8988T (cell line): ENCODE data around the gene DMD.
"Not testable (repeated sequence)": the region's sequence is repeated elsewhere in the genome, so short reads cannot be mapped to it uniquely, and the experiment has no call there.

Source experiments
- DNase-seq: peaks from one replicate; pipeline ENCODE4 v3.0.0; 2011

DMD gene

DNA sequence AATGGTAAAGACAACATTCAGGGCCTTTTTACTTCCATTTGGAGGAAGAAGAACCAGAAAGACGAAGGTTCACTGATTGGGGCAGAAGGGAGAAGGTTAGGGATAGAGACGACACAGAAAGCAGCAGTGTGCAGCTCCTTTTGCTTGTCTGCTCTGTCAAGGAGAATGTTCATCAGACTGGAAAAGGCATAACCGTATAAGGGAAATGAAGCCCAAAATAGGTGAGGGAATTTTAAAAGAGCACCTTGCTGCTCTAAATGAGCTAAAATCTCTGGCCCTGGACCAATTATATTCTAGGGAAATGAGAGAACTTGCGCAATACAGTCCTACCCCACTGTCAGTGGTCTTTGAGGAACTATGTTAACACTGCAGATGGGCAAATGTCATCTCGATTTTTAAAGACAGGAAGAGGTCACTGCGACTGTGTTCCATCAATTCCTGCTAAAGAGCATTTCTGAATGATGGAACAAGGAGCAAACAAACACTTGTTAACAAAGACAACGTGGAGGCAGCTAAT is 1229.7 kb downstream of the DMD start:
- DNase-seq = no peak

DNA sequence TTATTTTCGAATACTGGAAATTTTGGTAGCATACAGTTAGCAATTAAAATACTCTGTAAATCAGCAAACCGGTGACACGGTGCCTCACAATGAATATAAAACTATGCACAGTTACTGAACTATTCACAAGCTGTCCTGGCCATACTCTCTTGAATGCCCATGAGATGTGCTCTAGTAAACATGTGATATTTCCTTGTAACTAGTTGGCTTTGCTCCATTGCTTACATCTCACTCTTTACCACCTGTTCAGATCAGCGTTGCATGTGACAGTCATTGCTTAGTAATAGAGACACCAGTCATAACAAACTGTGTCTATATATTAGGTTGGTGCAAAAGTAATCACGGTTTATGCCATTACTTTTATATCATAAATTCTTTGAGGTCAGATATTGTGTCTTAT is 1241.6 kb downstream of the DMD start:
- no peak for DNase-seq

DNA sequence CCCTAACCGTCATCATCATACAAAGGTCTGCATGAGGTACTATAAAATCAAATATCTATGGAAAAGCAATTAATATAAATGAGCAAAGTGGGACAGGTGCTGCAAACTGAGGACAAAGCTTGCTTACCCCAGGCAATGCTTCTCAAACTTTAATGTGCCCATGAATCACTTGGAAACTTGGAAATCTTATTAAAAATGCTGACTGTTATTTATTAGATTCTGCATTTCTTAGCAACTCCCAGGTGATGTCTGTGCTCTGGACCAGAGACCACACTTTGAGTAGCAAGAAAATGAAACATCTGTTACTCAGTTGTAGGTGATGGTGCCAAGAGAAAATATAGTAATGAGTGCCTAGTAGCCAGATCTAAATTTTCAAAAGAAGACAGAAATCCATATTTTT is 1249.1 kb downstream of the DMD start:
- no peak for DNase-seq

DNA sequence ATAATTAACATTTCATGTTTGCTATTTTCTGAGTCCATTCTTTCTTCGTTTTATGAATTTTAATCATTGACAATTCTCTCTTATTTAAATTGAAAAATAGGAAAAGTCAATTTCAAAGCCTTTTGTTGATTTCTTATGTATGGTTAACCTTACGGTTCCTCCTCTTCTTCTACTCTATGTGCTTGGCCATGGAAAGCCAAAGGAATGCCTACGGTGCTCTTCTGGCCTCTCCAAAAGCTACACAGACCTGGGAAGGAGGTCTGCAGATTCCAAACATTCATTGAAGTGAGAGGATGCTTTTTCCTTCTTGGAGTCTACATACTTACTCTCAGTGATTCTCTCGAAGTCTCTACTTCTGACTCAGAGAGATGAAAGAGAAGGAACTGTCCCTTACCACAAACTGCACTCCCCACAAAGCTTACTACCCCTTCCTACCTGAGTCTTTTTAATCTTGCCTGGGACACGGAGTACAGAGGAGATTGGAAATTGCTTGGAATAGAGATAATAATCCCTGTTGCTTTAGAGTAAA is 1276.4 kb downstream of the DMD start:
- no peak for DNase-seq

DNA sequence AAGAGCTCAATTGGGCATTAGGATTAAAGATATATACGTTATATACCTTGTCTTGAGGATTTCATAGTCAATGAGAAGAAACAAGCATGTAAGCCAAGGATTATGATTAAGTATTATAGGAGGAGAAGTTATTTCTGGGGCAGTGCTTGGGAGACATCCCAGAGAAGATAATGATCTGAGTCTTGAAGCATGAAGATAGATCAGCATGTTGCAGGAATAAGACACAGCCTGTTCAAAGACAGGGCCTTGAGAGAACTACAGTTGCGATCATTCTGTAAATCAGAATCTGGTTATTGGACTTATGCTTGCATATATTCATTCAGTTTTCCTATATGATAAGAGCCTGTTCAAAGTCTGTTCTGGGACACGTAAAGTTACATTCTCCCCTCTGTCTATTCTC is 1277.3 kb downstream of the DMD start:
- no peak for DNase-seq

DNA sequence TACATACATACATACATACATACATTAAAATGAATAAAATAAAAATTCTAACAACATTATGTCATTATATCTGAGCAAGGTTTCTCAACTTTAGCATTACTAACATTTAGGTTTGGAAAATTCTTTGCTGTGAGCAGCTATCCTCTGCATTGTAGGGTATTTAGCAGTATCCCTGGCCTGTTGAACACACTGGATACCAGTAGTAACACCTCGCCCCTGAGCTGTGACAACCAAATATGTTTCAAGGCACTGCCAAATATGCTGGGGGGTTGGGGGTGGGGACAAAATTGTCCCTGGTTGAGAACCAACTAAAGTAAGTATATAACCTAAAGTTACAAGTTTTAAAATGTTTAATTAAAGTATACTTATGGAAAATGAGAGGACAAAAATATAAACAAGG is 1278.6 kb downstream of the DMD start:
- no peak for DNase-seq

DNA sequence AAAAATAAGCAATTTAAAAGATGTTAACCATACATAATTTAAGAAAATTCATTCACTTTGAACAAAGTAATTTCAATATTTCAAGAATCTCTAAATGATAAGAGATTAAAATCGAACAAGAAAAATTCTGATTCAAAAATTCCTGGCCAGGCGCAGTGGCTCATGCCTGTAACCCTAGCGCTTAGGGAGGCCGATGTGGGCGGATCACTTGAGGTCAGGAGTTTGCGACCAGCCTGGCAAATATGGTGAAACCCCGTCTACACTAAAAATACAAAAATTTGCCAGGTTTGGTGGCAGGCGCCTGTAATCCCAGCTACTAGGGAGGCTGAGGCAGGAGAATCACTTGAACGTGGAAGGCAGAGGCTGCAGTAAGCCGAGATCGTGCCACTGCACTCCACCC is 1279.0 kb downstream of the DMD start:
- not testable (repeated sequence) for DNase-seq

DNA sequence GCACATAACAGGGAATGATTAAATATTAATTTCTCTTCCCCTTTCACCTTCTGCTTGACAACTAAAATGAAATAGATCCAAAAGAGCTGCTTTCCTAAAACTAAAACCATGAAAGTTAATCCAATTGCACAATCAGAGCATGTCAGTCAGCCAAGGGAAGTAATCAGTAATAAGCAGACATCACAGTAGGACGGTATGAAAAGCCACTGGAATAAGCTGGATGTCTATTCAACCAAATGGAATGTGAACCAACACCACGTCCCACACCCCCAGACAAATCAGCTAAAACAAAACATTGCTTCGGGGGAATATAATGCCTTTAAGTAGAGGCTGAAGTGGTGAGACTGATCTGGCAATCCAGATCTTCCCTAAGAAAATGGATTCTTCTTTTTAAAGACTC is 1280.1 kb downstream of the DMD start:
- DNase-seq = peak; percentile 7

DNA sequence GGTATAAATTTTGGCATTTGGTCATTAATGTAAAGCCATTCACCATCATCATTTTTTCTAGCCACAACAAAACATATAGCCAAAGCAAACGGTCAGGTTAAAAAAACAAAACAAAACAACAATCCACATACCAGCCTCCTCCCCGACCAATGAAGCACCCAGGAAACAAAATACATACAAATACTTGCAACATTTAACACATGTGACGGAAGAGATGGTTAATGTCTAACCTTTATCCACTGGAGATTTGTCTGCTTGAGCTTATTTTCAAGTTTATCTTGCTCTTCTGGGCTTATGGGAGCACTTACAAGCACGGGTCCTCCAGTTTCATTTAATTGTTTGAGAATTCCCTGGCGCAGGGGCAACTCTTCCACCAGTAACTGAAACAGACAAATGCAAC is 1282.0 kb downstream of the DMD start:
- no peak for DNase-seq

DNA sequence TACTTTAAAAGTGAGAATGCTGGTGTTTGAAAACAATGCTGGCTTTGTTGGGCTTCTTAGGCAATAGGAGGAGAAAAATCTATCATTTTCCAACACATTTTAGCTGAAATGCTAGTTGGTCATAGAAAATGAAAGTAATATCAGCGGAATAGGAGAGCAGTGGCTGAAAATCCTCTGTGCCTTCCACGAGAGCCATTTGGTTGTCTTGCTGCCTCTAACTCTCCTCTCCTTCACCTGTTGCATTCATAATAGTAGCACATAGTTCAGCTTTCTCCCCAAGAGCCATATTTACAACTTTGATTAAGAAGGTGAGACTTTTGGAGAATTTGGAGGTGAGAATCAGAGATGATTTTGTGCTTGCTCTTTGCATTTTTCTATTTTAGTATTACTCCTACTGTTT is 1290.1 kb downstream of the DMD start:
- no peak for DNase-seq

DNA sequence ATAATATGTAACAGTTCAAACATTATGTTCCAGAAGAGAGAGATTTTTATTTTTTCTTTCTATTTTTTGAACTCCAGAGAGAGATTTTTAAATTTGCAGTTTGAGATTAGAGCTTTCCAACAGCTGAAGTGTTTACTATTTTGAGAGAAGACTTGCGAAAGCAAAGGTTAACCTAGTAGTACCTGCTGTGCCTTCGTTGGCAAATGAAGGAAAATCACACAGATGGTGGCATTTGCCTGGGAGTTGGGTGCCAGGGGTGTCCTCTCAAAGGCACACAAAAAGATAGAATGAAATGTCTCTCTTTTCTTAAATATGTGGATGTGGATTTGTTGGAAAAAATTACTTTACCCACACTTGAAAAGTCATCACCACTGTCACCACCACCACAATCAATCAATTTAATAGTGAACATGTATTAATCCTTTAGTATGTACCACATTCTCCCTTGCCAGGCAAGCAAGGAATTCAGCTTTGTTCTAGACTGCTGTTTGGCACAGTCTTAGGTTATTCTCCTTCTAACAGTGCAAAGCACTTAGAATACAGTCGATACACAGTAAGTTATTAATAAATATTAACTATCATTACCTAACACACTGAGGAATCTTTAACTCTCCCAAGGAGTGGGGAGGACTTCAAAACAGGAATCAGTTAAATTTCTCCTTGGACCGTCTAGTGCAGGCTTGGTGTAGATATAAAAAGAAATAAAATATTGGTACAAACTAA is 1301.3 kb downstream of the DMD start:
- DNase-seq = no peak

DNA sequence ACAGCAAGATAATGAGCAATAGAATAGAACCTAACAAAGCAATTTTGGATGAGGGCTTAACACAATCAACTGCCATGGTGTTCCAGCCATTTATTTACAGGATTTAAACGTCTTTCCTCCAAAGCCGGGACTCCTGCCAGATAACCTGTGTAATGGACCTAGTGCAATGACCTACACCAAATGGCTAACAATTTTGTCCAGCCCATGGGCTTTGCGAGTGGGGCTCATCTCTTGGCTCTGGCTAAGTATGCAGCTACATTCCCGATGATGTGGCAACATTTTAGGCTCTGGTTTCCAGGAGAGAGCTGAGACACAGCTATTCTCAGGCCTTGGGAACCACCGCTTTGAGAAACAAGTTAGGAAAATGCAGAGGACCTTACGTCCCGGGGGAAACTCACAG is 1317.2 kb downstream of the DMD start:
- no peak for DNase-seq

DNA sequence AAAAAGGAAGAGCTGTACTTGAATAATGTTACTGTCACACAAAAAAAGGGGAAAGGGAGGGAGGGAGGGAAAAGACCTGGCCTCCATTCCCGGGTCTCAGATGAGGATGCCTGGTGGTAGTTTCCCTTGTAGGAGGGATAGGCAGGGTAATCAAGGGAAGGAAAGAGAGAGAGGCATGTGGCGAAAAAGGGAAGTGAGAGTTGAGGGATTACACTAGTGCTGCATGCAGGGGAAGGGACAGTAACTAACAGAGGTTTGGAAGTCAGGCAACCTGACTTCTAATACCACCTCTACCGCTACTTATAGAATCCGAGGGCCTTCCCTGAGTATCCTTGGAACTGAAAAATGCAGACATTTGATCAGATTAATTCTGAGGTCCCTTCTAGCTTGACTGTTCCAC is 1317.8 kb downstream of the DMD start:
- no peak for DNase-seq

DNA sequence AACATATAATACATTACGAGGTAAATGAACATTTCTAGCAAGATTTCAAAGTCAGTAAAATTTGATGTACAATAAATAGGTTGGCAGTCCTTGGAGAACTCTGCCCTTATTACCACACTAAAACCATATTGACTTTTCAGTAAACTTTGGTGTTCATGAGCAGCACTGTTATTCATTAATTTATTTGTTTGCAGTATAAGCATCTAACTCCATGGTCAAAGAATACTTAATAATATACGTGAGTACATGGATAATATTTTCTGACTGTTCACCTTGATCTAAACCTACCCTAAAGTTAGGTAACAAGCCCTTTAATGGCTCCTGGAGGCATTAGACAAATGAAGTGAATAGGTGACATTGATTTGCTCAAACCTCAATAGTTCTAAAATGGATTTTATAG is 1322.3 kb downstream of the DMD start:
- DNase-seq = no peak

DNA sequence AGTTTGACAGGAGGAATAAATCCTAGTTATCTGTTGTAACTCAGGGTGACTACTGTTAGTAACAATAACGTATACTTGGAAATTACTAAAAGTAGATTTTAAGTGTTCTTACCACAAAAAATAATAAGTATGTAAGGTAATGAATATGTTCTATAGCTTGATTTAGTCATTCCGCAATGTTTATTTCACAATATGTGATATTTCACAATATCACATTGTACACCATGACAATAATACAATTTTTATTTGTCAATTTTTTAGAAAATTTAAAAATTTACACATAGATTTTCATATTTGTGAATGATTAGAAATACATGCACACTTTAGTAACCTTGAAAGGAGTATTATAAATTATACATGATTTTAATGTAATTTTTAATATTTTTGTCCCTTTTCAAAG is 1326.8 kb downstream of the DMD start:
- DNase-seq = no peak

DNA sequence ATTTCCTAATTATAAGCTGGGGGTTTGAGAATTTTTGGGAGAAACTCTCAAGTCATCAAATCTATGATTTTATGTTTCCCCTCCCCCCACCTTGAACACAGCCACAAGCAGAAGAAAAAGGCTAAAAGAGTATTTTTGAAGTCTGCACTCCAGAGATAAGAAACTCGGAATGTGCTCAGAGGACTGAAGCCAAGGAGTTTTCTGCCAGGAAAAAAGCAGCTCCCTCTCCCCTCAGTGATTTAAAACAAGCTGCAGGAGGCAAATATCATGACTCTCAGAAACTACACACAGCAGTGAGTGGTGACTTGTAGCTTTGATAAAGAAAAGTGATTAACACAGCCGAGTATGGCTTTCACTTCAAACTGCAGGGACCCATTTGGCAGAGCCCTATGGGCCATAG is 1339.3 kb downstream of the DMD start:
- DNase-seq = no peak

DNA sequence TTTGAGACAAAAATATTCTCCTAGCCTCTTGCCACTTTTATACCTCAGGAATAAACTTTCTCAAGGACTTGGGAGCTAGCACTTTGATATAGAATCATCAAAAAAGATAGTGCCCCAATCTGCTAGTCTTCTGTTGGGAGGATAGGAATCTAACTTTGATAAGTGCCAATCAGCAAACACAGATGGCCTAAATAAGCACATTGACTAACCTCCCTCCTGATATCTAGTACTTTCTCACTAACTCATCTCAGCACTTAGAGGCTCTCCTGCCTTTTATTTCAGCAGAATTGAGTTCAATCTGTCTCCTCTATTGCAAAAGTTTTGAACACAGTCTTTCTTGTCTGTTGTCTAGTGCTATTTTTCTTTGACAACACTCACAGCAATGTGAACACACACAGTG is 1341.1 kb downstream of the DMD start:
- no peak for DNase-seq

DNA sequence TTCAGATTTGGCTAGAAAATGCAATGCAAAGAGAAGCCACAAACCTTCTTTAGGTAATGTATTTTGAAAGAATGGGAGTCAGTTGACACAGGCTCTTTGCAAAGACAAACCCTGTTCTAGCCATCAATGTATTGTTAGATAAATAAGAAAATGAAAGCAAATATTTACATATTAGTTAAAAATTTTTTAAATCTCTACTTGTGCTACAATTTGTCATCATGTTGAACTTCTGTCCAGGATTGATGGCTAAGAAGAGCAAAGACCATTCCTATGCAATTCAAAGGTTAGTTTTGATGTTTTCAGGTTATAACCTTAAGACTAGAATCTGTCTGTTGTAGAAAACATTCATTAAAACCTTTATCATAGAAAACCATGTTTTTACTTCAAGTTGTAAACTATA is 1350.7 kb downstream of the DMD start:
- DNase-seq = no peak

DNA sequence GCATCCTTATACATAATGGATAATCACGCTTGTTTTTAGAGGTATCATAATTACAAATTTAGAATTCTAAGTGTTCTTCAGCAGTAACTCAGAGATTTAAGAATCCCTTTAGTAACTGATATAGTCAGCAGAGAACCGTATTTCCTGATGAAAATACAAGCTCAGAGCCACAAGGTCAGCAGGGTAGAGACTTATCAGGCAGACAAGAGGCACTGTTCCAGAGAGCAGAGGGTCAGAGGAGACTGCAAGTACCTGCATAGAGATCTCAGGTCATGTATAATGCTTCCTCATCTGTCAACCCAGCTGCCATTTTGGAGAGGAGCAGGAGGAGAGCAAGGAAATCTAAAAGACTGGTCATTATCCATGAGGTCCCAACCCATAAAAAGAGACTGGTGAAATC is 1352.4 kb downstream of the DMD start:
- no peak for DNase-seq

DNA sequence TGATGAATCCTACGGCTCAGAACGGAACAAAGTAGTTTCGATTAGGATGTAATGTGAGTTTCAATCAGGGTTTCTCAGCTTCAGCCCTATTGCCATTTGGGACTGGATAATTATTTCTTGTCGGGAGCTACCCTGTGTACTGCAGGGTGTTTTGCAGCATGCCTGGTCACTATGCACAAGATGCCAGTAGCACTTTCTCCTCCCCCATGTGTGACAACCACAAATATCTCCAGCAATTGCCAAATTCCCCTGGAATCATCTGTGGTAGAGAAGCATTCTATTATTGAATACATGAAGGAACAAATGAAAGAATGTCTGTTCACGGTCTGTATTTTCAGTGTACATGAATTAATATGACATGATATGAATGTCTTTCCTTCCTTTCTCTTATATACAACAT is 1356.6 kb downstream of the DMD start:
- no peak for DNase-seq

DNA sequence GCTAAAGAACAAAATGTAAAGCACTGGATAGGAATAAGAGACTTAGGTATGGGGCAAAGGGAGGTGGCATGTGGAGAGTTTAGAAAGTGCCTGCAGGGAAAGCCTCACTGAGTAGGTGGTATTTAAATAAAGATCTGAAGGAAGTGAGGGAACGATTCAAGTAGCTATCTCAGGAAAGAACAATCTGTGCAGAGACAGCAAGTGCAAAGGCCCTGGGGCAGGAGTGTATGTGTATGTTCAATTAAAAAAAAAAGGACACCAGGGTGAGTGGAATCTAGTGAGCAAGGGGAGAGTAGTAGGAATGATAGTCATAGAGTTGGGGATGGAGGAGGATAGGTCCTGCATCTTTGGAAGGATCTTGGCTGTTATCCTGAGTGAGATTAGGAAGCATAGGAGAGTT is 1359.6 kb downstream of the DMD start:
- DNase-seq = no peak

DNA sequence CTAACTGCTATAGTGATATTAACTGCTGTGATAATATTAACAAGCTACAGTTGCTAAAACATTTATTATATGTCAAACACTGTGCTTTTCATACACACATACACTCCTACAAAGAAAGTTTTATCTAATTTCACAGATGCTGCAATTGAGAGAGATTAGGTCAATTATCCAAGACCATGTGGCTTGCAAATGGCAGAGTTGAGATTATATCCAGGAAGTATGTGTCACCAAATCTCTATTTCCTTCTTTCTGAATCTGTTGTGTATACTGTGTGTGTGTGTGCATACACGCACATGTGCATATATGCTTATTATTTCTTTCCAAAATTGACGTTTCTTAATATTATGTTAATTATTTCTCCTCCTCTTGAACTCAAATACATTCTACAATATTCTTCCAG is 1363.6 kb downstream of the DMD start:
- no peak for DNase-seq

DNA sequence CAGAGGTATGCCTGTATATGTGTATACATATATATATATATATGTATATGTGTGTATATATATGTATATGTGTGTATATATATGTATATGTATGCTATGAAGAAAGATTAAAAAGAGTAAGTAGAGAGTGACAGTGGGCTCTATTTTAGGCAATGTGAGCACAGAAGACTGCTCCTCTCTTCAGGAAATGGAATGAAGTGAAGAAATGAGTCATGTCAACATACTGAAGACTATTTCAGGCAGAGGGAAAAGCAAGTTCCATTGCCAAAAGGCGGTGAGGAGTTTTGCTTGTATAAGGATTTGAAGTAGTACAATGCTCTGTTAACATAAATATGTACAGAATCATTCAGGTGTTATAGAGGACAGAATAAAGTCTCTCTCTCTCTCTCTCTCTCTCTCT is 1366.3 kb downstream of the DMD start:
- no peak for DNase-seq

DNA sequence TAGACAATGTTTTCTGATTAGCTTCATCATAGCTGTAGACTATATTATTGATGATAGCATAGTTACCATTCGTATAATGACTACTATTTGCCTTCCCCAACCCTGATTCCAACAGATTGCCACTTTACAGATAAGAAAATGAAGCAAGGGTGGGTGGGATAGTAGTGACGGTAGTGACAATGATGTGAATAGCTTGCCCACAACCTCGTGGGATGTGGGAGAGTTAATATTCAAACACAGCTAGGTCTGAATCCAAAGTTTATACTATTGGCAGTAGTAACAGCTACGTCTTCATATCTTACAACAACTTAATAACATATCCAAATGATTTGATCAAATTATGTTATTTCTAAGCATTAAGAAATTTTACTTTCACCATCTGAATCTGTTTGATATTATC is 1372.7 kb downstream of the DMD start:
- no peak for DNase-seq

DNA sequence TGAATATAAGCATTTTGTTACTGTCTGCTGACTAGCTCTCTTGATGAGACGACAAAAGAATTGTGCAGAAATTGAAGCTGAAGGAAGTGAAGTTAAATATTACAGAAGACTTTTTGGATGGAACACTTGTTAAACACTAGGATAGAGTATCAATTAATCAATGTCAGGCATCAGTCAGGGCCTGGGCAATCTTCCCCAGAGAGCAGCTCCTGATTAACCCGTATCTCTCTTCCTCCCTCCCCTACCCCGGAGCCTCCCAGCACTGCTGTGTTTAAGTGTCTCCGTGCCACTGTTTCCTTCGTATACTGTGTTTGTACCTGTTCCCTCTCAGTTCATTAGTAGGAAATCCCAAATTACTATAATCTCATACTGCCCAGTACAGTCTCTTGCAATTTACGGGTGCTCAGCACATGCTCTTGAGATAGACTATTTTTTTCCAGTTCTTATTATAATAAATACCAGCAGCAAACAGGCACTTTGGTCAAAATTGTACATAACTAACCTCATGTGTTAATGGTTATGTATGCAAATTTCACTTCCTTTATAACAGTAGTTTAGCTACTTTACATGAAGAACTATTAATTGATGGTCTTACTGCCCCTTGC is 1373.8 kb downstream of the DMD start:
- no peak for DNase-seq
